HG03135 (cell line): ENCODE data around the gene KLHL22.

Experiments used
- ATAC-seq: cut with Tn5 transposase; IDR thresholded peaks from one replicate; pipeline ENCODE4 v1.9.1; 2021; ENCODE audit warnings: mild to moderate bottlenecking, moderate library complexity; ENCODE audit not compliant: unreplicated experiment

KLHL22 gene

GRCh38 chr22:20450551-20450906, 45.1 kb downstream of the KLHL22 start:
- no peak for ATAC-seq

- ATAC-seq, result no peak
These were observed 45.6 kb downstream of the KLHL22 start for GRCh38 chr22:20449819-20450550.

GRCh38 chr22:20448630-20449029, 47.0 kb downstream of the KLHL22 start:
- ATAC-seq, result no peak

- ATAC-seq, result no peak
These were observed 49.1 kb downstream of the KLHL22 start for GRCh38 chr22:20446383-20446970.

- no peak for ATAC-seq
These were observed 51.3 kb downstream of the KLHL22 start for GRCh38 chr22:20444325-20444724.

- ATAC-seq, result no peak
These were observed 52.9 kb downstream of the KLHL22 start for GRCh38 chr22:20442485-20443284.

- no peak for ATAC-seq
These were observed 53.7 kb downstream of the KLHL22 start for GRCh38 chr22:20441631-20442484.

GRCh38 chr22:20440637-20441591, 54.7 kb downstream of the KLHL22 start:
- ATAC-seq, result no peak

- no peak for ATAC-seq
These were observed 55.5 kb downstream of the KLHL22 start for GRCh38 chr22:20439928-20440575.

GRCh38 chr22:20439556-20439927, 56.1 kb downstream of the KLHL22 start:
- no peak for ATAC-seq

- ATAC-seq, result no peak
These were observed 56.7 kb downstream of the KLHL22 start for GRCh38 chr22:20438678-20439492.

GRCh38 chr22:20438427-20438677, 57.2 kb downstream of the KLHL22 start:
- no peak for ATAC-seq

- ATAC-seq, result no peak
These were observed 57.8 kb downstream of the KLHL22 start, which contains the start of gene SCARF2 for GRCh38 chr22:20437613-20438426. Gene SCARF2 (minus strand): TSS chr22:20437825. CDS start chr22:20437754, 71 bp downstream.

GRCh38 chr22:20436768-20437612, 58.6 kb downstream of the KLHL22 start:
- ATAC-seq, result no peak

GRCh38 chr22:20436307-20436767, 59.3 kb downstream of the KLHL22 start:
- ATAC-seq, result no peak

GRCh38 chr22:20435436-20436306, 59.9 kb downstream of the KLHL22 start:
- no peak for ATAC-seq
